Measurements from ENCODE around the gene CHST1. TPM values are rescaled to one million over a fixed set of nuclear protein-coding genes. Genes with fewer than 3 reads are reported as not detected.

CHST1 gene
- total RNA-seq, 1 experiment from 2014 or later, result not detected

GRCh38 chr11:45664376-45665205, 831 bp downstream of the CHST1 start:
- Histone ChIP-seq H3K9me3 (no peaks in the 10 kb centered on the region), H3K36me3 (ENCODE audit: control insufficient read depth, insufficient read depth, low read length) (no peaks in the 10 kb centered on the region), H3K4me1 (peaks cover 8% of the 10 kb centered on the region), H3K27me3 (replicated peaks; ENCODE audit: control insufficient read depth, insufficient read depth, low read length) (peaks cover 19% of the 10 kb centered on the region), H3K4me3 (ENCODE audit: low read depth, low read length) (peak overlapping the region; percentile 29)
- BruUV-seq (replicated peaks), result no TSS peak
- ChIA-PET CTCF (interaction anchor here (1.1 kb wide), 1 partner anchor 107 kb away, joined by 4 read pairs; no protein-coding TSS in a partner anchor), POLR2A (no interaction called here)
- TF ChIP-seq CTCF (IDR thresholded peaks at IDR 0.05; ENCODE audit: insufficient read depth in 1 of 2, low read depth in 1 of 2, low read length in 1 of 2, severe bottlenecking in 1 of 2, unreplicated experiment in 1 of 2), result no peak
- Mint-ChIP-seq H3K27me3 (ENCODE audit: insufficient read depth, unreplicated experiment) (peaks cover 51% of the 10 kb centered on the region), H3K4me3 (ENCODE audit: unreplicated experiment) (peak overlapping the region; percentile 9), H3K4me1 (ENCODE audit: low read depth, unreplicated experiment) (no peaks in the 10 kb centered on the region), H3K27ac (ENCODE audit: unreplicated experiment) (no peak overlapping the region), H3K36me3 (ENCODE audit: insufficient read depth, unreplicated experiment) (peaks cover 6% of the 10 kb centered on the region), H3K9me3 (ENCODE audit: unreplicated experiment) (no peaks in the 10 kb centered on the region)
- intact Hi-C loops (cut with micrococcal nuclease; ENCODE audit: unreplicated experiment), result no loop called here
- no peak for DNase-seq

GRCh38 chr11:45663486-45664375, 1.7 kb downstream of the CHST1 start:
- ChIA-PET POLR2A (no interaction called here), CTCF (interaction anchor here (1.1 kb wide), 1 partner anchor 108 kb away, joined by 4 read pairs; no protein-coding TSS in a partner anchor)
- H3K9me3 Mint-ChIP-seq (ENCODE audit: unreplicated experiment), result no peaks in the 10 kb centered on the region
- H3K4me1 ChIP-seq, result peaks cover 8% of the 10 kb centered on the region
- TF ChIP-seq CTCF (IDR thresholded peaks at IDR 0.05; ENCODE audit: insufficient read depth in 1 of 2, low read depth in 1 of 2, low read length in 1 of 2, severe bottlenecking in 1 of 2, unreplicated experiment in 1 of 2), result no peak
- H3K36me3 ChIP-seq (ENCODE audit: control insufficient read depth, insufficient read depth, low read length), result no peaks in the 10 kb centered on the region
- H3K4me3 Mint-ChIP-seq (ENCODE audit: unreplicated experiment), result peak overlapping the region; percentile 9
- intact Hi-C loops (cut with micrococcal nuclease; ENCODE audit: unreplicated experiment), result no loop called here
- BruUV-seq (replicated peaks), result no TSS peak
- no peak for DNase-seq
- H3K27me3 ChIP-seq (replicated peaks; ENCODE audit: control insufficient read depth, insufficient read depth, low read length), result peaks cover 19% of the 10 kb centered on the region
- H3K36me3 Mint-ChIP-seq (ENCODE audit: insufficient read depth, unreplicated experiment), result peaks cover 6% of the 10 kb centered on the region
- no peak overlapping the region for H3K4me3 ChIP-seq (ENCODE audit: low read depth, low read length)
- H3K9me3 ChIP-seq, result no peaks in the 10 kb centered on the region
- no peaks in the 10 kb centered on the region for H3K4me1 Mint-ChIP-seq (ENCODE audit: low read depth, unreplicated experiment)
- peaks cover 48% of the 10 kb centered on the region for H3K27me3 Mint-ChIP-seq (ENCODE audit: insufficient read depth, unreplicated experiment)
- no peak overlapping the region for H3K27ac Mint-ChIP-seq (ENCODE audit: unreplicated experiment)

Measured in Caco-2 (cell line).